Stomach smooth muscle (tissue), 2 donors: ENCODE data around the gene SH3TC1.

ENCODE experiments used
- H3K27ac ChIP-seq: one replicate; pipeline ENCODE4 v1.7.0; 2013; ENCODE audit warnings: mild to moderate bottlenecking, low read length, inconsistent platforms
- H3K27me3 ChIP-seq, 2 donors: one replicate each; pipeline ENCODE4 v1.7.0; 2013; ENCODE audit warnings: low read length in 2 of 2; ENCODE audit not compliant: insufficient read depth in 2 of 2, control insufficient read depth in 1 of 2
- H3K36me3 ChIP-seq, 2 donors: one replicate each; pipeline ENCODE4 v1.7.0; 2013; ENCODE audit warnings: low read length in 2 of 2; ENCODE audit not compliant: control insufficient read depth in 2 of 2, insufficient read depth in 2 of 2
- H3K4me1 ChIP-seq: one replicate; pipeline ENCODE4 v1.7.0; 2013; ENCODE audit warnings: low read length; ENCODE audit not compliant: control insufficient read depth, insufficient read depth
- H3K4me3 ChIP-seq, 2 donors: one replicate each; pipeline ENCODE4 v1.7.0; 2013; ENCODE audit warnings: low read length in 2 of 2
- H3K9ac ChIP-seq, 2 donors: one replicate each; pipeline ENCODE4 v1.7.0; 2013; ENCODE audit warnings: low read length in 2 of 2, mild to moderate bottlenecking in 1 of 2
- H3K9me3 ChIP-seq, 2 donors: one replicate each; pipeline ENCODE4 v1.7.0; 2013; ENCODE audit warnings: low read length in 2 of 2; ENCODE audit not compliant: control insufficient read depth in 2 of 2
- donor health status: healthy.
- donor health status: Pancreatic carcinoma.

Gene SH3TC1

DNA sequence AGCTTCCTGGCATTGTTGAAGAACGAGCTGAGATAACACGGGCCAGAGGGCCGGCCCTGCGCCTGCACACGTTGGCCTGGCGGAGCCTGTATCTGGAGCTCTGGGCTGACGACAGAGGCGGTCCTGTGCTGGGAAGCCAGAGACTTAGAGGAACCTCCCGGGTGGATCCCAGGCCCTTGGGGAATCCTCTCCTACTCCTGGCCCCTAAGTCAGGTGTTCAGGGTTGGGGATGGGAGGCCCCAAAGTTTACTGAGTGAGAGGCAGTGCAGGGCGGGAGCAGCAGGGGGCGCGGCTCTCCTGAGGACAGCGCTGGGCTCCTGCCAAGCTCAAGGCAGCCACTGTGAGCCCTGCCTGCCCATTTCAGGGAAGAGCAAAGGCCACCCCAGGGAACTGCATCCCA is 68.0 kb downstream of the SH3TC1 start:
- Histone ChIP-seq H3K36me3 (no peaks in the 10 kb centered on the region), H3K9me3 (no peaks in the 10 kb centered on the region), H3K4me3 (no peak overlapping the region), H3K27me3 (no peaks in the 10 kb centered on the region), H3K27ac (no peak overlapping the region), H3K4me1 (peaks cover 45% of the 10 kb centered on the region), H3K9ac (no peak overlapping the region)

GRCh38 chr4:8268211-8268610 is 69.1 kb downstream of the SH3TC1 start:
- no peak overlapping the region for H3K27ac ChIP-seq
- H3K36me3 ChIP-seq = no peaks in the 10 kb centered on the region
- H3K9me3 ChIP-seq = no peaks in the 10 kb centered on the region
- no peak overlapping the region for H3K9ac ChIP-seq
- no peak overlapping the region for H3K4me3 ChIP-seq
- H3K27me3 ChIP-seq = no peaks in the 10 kb centered on the region
- H3K4me1 ChIP-seq = peaks cover 54% of the 10 kb centered on the region

- H3K36me3 ChIP-seq = no peaks in the 10 kb centered on the region
- H3K4me1 ChIP-seq = peaks cover 60% of the 10 kb centered on the region
- no peaks in the 10 kb centered on the region for H3K27me3 ChIP-seq
- H3K27ac ChIP-seq = peak overlapping the region; percentile 74
- no peaks in the 10 kb centered on the region for H3K9me3 ChIP-seq
- peak overlapping the region; percentile 69 to 83 for H3K9ac ChIP-seq
- peak overlapping the region in 1 of 2 donors; percentile 74 for H3K4me3 ChIP-seq
These were observed 69.9 kb downstream of the SH3TC1 start for GRCh38 chr4:8268901-8269534.

- peaks cover 68% of the 10 kb centered on the region for H3K4me1 ChIP-seq
- peak within 1 kb of the TSS; percentile 69 to 83 for H3K9ac ChIP-seq
- peak within 1 kb of the TSS; percentile 74 for H3K27ac ChIP-seq
These were observed 70.7 kb downstream of the SH3TC1 start, which contains the start of gene HTRA3 for GRCh38 chr4:8269535-8270417. TSS of gene HTRA3 (plus strand) at chr4:8269754. CDS start at chr4:8269969, 215 bp downstream.

DNA sequence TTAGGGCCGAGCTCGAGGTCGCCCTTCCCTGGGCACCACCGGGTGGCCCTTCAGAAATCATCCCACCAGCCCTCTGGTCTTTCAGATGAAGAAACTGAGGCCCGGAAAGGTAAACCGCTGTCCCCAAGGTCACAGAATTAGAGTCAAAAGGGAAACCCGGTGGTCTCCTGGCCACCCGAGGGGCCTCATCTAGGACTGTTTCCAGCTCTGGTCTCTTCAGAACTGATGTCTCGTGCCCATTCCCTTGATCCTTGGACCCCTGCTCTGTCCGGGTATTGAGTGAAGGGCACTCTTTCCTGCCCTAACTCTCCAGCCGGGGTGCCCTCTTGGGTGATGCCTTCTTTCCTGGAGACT is 71.3 kb downstream of the SH3TC1 start:
- Histone ChIP-seq H3K27ac (peak overlapping the region; percentile 55), H3K4me3 (peak overlapping the region; percentile 69 to 74), H3K9me3 (no peaks in the 10 kb centered on the region), H3K4me1 (peaks cover 74% of the 10 kb centered on the region), H3K27me3 (no peaks in the 10 kb centered on the region), H3K9ac (peak overlapping the region; percentile 29 to 64), H3K36me3 (no peaks in the 10 kb centered on the region)

More at GRCh38 chr4:8269535-8270417, 70.7 kb downstream of the SH3TC1 start, which contains the start of gene HTRA3:
- no peaks in the 10 kb centered on the region for H3K9me3 ChIP-seq
- H3K27me3 ChIP-seq = no peaks in the 10 kb centered on the region
- H3K36me3 ChIP-seq = no peaks in the 10 kb centered on the region
- H3K4me3 ChIP-seq = peak within 1 kb of the TSS; percentile 69 to 74

DNA sequence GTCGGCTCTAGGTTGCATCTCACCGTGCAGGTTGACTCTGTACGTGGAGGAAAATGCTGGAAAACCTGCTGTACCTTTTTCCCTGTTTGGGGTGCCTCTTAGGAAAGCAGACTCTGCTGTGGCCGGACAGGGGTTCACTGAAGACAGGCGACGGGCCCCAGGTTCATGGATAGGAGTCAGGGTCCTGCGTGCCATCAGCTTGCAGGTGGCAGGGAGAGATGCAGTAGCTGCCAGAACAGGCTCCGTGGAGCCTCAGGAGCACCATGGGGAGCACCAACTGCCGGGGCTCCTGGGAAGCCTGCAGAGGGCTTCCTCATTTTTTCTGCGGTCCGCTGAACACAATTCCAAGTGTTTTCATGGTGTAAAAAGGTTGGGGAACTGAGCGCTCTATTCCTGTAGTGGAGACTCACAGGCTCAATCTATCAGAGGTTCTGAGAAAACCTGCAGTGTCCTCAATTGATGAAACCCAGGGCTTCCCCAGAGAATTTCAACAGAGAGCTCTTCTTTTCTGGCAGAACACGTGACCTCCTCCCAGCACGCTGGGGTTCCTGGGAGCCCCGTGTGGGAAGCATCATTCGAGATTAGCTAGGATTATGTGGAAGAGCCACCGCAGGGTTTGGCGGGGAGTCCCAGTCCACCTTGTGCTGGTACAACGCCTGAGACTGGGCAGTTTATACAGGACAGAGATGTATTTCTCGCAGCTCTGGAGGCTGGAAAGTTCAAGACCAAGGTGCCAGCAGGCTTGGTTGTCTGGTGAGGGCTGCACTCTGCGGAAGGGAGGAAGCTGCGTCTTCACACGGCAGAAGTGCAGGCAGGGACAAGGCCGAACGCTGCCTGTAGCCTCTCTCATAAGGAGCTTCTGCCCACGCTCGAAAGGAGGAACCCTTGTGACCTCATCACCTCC is 72.1 kb downstream of the SH3TC1 start:
- Histone ChIP-seq H3K9ac (peak overlapping the region; percentile 21 to 64), H3K4me1 (peaks cover 82% of the 10 kb centered on the region), H3K36me3 (no peaks in the 10 kb centered on the region), H3K4me3 (peak overlapping the region; percentile 69 to 74), H3K27me3 (no peaks in the 10 kb centered on the region), H3K27ac (peak overlapping the region; percentile 55), H3K9me3 (no peaks in the 10 kb centered on the region)

- H3K36me3 ChIP-seq = no peaks in the 10 kb centered on the region
- no peaks in the 10 kb centered on the region for H3K9me3 ChIP-seq
- H3K27me3 ChIP-seq = no peaks in the 10 kb centered on the region
- no peak overlapping the region for H3K9ac ChIP-seq
- H3K4me1 ChIP-seq = peaks cover 84% of the 10 kb centered on the region
- H3K27ac ChIP-seq = peak overlapping the region; percentile 84
- peak overlapping the region in 1 of 2 donors; percentile 74 for H3K4me3 ChIP-seq
These were observed 72.7 kb downstream of the SH3TC1 start for GRCh38 chr4:8271821-8272220.

GRCh38 chr4:8272472-8273428 is 73.7 kb downstream of the SH3TC1 start:
- Histone ChIP-seq H3K27ac (peak overlapping the region; percentile 84), H3K4me1 (peaks cover 83% of the 10 kb centered on the region), H3K27me3 (no peaks in the 10 kb centered on the region), H3K36me3 (no peaks in the 10 kb centered on the region), H3K9me3 (no peaks in the 10 kb centered on the region), H3K4me3 (peak overlapping the region in 1 of 2 donors; percentile 74), H3K9ac (peak overlapping the region in 1 of 2 donors; percentile 20)

DNA sequence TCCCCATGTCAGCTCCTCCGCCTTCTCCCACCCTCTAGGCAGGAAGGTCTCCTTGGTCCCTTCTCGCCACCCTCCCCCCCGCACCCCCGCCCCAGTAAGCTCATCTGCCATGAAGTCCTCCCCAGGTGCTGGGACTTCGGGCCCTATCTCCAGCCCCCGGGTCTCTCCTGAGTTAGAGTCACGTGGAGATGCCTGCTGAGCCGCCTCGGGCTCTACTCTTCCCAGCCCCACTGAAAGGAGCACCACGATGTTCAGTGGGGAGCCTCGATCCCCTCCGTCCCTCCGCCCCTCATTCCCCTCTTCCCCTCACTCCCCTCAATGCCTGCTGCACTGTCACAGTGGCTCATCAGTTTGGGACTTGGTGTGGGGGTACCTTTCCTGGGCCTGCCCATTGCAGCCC is 74.4 kb downstream of the SH3TC1 start:
- H3K4me3 ChIP-seq = no peak overlapping the region
- peak overlapping the region; percentile 84 for H3K27ac ChIP-seq
- H3K4me1 ChIP-seq = peaks cover 89% of the 10 kb centered on the region
- no peaks in the 10 kb centered on the region for H3K36me3 ChIP-seq
- H3K9ac ChIP-seq = no peak overlapping the region
- H3K9me3 ChIP-seq = no peaks in the 10 kb centered on the region
- H3K27me3 ChIP-seq = no peaks in the 10 kb centered on the region
